HG03097 (cell line): ENCODE results near the gene FAM53B.

Experiments
- ATAC-seq: cut with Tn5 transposase; IDR thresholded peaks from one replicate; pipeline ENCODE4 v1.9.1; 2021; ENCODE audit not compliant: unreplicated experiment, low FRiP score

The FAM53B gene

DNA sequence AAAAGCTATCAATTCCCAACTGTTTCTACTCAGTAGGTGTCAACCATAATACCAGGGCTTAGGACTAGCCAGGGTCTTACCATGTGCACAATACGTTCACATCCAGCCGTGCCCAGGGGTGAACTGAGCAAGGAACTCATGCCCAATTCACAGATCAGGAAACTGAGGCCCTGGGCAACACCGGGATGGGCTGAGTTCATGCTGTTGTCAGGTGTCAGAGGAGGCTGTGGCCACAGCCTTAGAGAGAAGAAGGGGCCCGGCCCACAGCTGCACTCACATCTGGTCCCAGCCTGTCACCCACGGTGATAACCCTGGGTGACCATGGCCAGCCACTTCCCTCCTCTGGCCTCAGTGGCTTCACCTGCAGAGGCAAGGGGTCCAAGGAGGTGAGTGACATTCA is 92.0 kb downstream of the FAM53B start:
- ATAC-seq = no peak

DNA sequence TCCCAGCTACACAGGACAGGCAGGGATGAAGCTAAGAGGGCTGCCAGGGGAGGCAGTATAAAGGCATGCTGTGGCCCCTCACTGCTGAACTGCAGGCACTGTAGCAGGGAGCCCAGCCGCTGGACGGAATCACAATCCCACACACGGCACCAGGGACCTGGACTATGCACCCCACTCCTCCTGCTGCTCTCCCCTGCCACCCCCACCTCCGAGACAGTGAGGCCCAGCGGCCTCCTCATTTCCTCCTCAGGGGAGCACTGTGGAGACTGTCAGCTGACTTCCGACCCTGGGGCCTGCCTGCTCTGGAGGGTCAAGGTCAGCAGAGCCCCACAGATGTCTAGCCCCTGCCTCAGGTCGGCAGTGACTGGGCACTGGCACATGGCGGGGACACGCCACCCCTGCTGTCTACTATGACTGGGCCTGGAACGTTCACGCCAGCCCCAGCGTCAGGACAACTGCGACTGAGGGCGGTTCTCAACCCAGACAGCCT is 92.7 kb downstream of the FAM53B start:
- no peak for ATAC-seq

DNA sequence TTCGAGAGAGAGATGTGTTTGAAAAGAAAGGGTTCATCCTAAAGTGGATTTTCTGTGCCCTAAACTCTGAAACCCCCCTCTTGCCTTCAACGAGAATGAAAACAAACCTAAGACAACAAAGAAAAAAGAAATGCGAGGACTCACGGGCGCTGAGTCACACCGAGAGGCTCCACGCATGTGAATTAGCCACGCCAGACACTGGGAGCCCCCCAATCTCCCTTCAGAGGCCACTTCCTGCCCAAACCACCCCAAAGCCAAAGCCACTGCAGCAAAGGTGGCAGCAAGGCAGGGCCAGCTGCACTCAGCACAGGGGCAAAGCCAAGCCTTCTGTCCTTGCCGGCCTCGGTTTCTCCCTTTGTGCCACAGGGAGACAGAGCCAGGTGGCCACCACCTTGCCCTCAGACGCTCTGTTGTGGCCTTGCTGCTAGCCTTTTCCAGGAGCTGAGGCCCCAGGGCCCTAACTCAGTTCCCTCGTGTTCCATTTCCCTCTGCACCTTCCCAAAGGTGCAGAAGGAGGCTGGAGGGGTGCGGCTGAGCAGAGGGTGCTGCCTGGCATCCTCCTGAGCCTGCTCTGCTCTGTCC is 93.3 kb downstream of the FAM53B start:
- no peak for ATAC-seq

GRCh38 chr10:124650263-124650662 is 93.9 kb downstream of the FAM53B start:
- no peak for ATAC-seq

- no peak for ATAC-seq
These were observed 95.0 kb downstream of the FAM53B start for GRCh38 chr10:124649214-124649613.

GRCh38 chr10:124648738-124649137 is 95.4 kb downstream of the FAM53B start:
- no peak for ATAC-seq

DNA sequence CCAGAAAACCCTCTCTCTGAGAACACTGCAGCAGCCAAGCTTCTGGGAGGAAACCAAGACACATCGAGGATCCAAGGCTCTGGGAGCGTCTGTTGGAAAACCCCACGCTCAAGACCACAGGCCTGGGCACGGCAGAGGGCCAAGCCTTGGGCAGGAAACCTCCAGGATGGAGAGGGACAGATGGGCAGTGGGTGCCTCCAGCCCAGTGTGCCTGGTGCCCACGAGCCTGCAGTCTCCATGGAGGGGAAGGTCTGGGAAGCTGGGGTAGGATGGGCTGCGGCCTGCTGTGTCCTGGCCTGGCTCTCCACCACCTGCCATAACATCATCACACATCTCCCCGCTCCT is 96.1 kb downstream of the FAM53B start:
- no peak for ATAC-seq

- peak; percentile 70 for ATAC-seq
These were observed 96.6 kb downstream of the FAM53B start for GRCh38 chr10:124647421-124648130.

DNA sequence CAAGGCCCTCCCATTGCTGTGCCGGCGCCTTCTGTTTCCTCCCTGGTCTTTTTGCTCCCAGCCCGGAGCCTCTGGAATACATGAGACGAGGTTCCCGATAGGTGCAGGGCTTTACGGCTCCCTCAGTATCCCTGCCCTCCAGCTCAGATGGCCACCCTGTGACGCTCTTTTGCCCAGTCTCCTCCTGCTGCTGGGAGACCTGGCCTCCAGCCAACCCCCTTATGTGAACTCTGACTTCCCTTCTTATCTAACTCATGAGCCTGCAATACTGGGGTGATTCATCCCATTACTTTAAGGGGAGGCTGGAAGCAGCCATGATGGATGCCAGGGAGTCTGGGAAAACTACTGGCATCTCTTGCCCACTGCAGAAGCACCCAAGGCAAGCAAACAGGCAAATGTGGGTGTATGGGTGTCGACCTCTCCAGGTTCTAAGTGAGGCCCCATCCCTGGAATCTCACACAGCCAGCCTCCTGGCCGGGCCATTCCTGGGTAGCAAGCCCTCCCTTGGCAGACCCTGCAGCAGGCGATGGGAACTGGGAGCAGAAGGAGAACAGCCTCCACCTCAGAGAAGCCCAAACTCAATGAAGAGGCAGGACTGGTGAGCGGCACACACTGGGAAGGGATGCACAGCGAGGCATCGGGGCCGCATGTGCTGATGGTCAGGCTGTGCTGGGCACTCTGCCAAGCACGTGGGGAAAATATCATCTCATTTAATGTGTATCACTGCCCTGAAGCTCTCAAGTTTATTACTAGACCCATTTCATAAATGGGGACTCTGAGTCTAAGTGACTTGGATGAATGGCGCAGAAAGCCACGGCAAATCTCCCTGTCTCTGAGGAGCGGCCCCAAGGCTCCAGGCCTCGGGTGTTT is 97.5 kb downstream of the FAM53B start:
- ATAC-seq = no peak

- ATAC-seq = no peak
These were observed 98.6 kb downstream of the FAM53B start for GRCh38 chr10:124645467-124646095.

DNA sequence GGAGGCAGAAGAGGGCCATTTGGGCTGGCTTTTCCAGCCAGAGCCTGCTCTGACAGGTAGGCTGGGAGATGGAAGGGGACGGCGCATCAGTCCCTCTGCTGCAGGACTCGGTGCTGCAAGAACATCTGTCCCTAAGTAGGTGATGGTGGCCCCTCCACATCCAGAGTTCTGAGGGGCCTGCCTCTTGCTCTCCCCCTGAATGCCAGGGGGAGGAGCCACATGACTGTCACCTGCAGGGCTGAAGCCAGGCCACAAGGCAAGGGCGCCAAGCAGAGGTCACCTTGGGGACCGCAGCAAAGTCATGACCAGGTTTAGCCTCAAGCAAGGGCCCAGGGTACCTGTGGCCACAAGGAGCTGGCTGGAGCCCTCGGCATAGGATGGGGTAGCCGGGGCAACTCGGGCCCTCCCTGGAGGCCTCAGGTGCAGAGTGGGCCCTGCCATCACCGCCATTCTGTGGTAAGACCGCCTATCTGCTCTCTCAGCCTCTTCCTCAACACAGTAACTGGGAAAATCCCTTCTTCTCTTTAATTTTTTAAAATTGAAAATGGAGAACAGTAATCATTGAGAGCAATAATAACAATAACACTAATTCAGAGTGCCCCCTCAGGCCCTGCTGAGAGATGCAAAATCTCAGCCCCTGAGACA is 99.3 kb downstream of the FAM53B start:
- no peak for ATAC-seq

GRCh38 chr10:124644236-124644635 is 99.9 kb downstream of the FAM53B start:
- ATAC-seq = no peak

DNA sequence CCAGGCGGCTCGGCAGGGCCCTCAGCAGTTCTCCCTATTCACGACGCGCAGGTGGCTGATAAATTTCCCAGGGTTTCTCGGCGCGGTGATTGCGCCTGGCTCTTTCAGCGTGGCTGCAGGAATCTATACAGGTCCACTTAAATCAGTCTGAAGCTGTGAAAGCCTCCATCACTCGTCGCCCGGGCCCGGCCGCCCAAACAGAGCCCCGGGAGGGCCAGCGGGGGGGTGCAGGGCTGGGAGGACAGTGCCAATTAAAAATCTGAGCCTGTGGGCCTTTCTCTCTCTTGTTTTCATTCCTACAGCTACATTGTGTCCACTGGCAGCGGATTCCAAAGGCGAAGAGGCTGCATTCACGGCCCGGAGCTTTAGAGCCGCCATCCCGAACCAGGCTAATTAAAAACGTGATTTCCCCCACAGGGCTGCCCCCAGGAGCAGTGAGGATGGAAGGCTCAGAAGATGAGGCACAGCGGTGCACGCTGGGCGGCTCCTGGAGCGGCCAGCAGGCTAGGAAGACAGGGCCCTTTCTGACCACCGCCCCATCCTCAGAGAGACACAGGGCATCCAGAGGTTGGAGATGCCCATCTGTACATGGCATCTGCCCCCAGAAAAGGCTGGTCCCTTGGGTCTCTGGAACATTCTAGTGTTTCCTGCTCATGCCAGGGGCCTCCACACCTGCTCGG is 100.7 kb downstream of the FAM53B start:
- ATAC-seq = no peak

- no peak for ATAC-seq
These were observed 102.0 kb downstream of the FAM53B start for GRCh38 chr10:124642088-124642710.

- no peak for ATAC-seq
These were observed 102.7 kb downstream of the FAM53B start for GRCh38 chr10:124641282-124642087.

- ATAC-seq = no peak
These were observed 103.5 kb downstream of the FAM53B start for GRCh38 chr10:124640538-124641231.

DNA sequence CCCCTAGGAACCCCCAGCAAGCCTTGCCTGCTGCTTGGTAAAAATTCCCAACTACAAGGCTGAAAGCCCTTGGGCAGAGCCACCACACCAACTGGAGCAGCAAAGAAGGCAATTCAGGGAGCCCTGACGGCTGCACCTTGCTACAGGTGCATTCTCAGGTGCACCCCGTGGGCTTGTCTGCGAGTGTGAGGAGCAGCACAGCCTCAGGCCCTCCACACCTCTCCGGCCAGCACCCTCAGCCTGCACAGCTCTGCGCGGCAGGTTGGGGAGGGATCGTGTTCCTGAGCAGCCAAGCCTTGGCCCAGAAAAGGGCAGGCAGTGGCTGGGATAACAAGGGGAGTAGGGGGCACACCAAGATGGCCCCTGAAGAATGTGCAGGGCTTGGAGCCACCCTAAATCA is 104.1 kb downstream of the FAM53B start:
- ATAC-seq = no peak

- no peak for ATAC-seq
These were observed 104.5 kb downstream of the FAM53B start for GRCh38 chr10:124639646-124640045.
